ENCODE measurements around the gene GRK5. TPM values are rescaled to one million over a fixed set of nuclear protein-coding genes. Genes with fewer than 3 reads are reported as not detected.

GRK5 gene
- total RNA-seq, 1 donor from 2014 or later = 4.3 TPM

DNA sequence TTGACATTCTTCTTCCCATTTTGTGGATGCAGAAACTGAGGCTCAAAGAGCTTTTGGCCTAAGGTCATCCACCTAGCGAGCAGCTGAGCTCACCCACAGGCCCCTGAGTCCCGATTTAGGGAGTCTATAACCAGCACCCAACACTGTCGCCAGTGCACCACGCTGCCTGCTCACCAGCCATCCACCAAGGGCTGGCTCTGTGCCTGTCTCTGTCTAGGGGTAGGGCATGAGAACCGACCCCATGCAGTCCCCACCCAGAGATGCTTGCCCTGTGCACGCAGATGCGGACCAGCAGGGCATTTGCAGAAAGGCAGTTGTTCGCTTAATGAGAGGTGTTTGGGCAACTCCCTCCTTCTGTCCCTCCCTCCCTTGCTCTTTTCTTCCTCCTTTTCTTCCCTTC is 97.2 kb downstream of the GRK5 start:
- H3K79me2 ChIP-seq (ENCODE audit: low read depth) = no peaks in the 10 kb centered on the region
- no peaks in the 10 kb centered on the region for H3K36me3 Mint-ChIP-seq
- no peak overlapping the region for H3K9ac ChIP-seq
- no peak for TF ChIP-seq EZH2phosphoT487 (IDR thresholded peaks at IDR 0.05)
- peaks cover 43% of the 10 kb centered on the region for H3K4me1 Mint-ChIP-seq
- no peak for DNase-seq (ENCODE audit: low spot score)
- no peaks in the 10 kb centered on the region for H3K9me3 ChIP-seq (ENCODE audit: low read depth)
- no peaks in the 10 kb centered on the region for H3F3A ChIP-seq (ENCODE audit: low read depth)
- no peaks in the 10 kb centered on the region for H4K20me1 ChIP-seq (ENCODE audit: low read depth)
- no peak overlapping the region for H3K27ac ChIP-seq
- H2AFZ ChIP-seq (replicated peaks) = no peak overlapping the region
- H3K4me2 ChIP-seq = no peak overlapping the region
- H3K4me1 ChIP-seq = peaks cover 22% of the 10 kb centered on the region
- no peak overlapping the region for H3K4me3 Mint-ChIP-seq
- no peaks in the 10 kb centered on the region for H3K27me3 ChIP-seq
- H3K27me3 Mint-ChIP-seq (ENCODE audit: insufficient read depth, low read depth) = no peaks in the 10 kb centered on the region
- H3K36me3 ChIP-seq = no peaks in the 10 kb centered on the region
- H3K27ac Mint-ChIP-seq = no peak overlapping the region
- no peak overlapping the region for H3K4me3 ChIP-seq
- no peaks in the 10 kb centered on the region for H3K9me3 Mint-ChIP-seq

DNA sequence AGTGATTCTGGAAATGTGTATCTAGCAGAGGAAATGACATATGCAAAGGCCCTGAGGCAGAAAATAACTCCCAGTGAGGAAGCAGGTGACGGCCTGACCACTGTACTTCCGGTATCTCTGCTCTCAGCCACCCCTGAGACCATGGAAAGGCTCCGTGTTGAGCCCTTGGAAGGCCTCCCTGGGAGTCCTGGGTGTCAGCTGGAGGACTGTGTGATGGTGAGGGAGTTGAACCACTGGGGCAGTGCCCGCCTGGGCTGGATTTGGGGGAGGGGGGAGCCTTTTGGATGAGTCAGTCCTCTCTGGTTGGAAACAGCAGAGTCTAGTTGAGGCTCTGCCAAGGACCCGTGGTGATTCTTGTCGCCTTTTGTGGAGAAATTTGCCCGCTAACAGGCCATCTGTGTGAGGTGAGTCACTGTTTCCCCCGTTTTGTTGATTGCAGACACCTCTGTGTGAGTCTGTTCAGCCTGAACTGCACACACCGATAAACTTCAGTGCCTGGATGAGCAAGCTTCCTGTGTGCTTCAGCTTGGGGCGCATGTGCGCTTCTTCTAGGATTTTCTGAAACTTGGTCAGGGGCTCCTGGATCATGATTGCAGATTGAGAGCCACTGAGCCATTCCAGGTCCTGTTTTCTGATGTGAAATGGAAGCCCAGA is 98.6 kb downstream of the GRK5 start:
- peaks cover under 1% of the 10 kb centered on the region for H3K27me3 Mint-ChIP-seq (ENCODE audit: insufficient read depth, low read depth)
- no peaks in the 10 kb centered on the region for H3F3A ChIP-seq (ENCODE audit: low read depth)
- peaks cover 43% of the 10 kb centered on the region for H3K4me1 Mint-ChIP-seq
- no peaks in the 10 kb centered on the region for H3K9me3 Mint-ChIP-seq
- TF ChIP-seq, protein P1, sequence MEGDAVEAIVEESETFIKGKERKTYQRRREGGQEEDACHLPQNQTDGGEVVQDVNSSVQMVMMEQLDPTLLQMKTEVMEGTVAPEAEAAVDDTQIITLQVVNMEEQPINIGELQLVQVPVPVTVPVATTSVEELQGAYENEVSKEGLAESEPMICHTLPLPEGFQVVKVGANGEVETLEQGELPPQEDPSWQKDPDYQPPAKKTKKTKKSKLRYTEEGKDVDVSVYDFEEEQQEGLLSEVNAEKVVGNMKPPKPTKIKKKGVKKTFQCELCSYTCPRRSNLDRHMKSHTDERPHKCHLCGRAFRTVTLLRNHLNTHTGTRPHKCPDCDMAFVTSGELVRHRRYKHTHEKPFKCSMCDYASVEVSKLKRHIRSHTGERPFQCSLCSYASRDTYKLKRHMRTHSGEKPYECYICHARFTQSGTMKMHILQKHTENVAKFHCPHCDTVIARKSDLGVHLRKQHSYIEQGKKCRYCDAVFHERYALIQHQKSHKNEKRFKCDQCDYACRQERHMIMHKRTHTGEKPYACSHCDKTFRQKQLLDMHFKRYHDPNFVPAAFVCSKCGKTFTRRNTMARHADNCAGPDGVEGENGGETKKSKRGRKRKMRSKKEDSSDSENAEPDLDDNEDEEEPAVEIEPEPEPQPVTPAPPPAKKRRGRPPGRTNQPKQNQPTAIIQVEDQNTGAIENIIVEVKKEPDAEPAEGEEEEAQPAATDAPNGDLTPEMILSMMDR (IDR thresholded peaks at IDR 0.05) = no peak
- TF ChIP-seq EZH2phosphoT487 (IDR thresholded peaks at IDR 0.05) = no peak
- no peak for TF ChIP-seq EZH2 (IDR thresholded peaks at IDR 0.05)
- no peaks in the 10 kb centered on the region for H3K36me3 ChIP-seq
- H3K36me3 Mint-ChIP-seq = no peaks in the 10 kb centered on the region
- H3K4me3 Mint-ChIP-seq = no peak overlapping the region
- H3K4me3 ChIP-seq = no peak overlapping the region
- no peak overlapping the region for H3K4me2 ChIP-seq
- DNase-seq (ENCODE audit: low spot score) = no peak
- no peak overlapping the region for H3K9ac ChIP-seq
- no peaks in the 10 kb centered on the region for H3K79me2 ChIP-seq (ENCODE audit: low read depth)
- H3K27ac ChIP-seq = no peak overlapping the region
- H2AFZ ChIP-seq (replicated peaks) = no peak overlapping the region
- H3K4me1 ChIP-seq = peaks cover 22% of the 10 kb centered on the region
- no peaks in the 10 kb centered on the region for H4K20me1 ChIP-seq (ENCODE audit: low read depth)
- no peaks in the 10 kb centered on the region for H3K9me3 ChIP-seq (ENCODE audit: low read depth)
- H3K27me3 ChIP-seq = no peaks in the 10 kb centered on the region
- H3K27ac Mint-ChIP-seq = peak overlapping the region; percentile 50

DNA sequence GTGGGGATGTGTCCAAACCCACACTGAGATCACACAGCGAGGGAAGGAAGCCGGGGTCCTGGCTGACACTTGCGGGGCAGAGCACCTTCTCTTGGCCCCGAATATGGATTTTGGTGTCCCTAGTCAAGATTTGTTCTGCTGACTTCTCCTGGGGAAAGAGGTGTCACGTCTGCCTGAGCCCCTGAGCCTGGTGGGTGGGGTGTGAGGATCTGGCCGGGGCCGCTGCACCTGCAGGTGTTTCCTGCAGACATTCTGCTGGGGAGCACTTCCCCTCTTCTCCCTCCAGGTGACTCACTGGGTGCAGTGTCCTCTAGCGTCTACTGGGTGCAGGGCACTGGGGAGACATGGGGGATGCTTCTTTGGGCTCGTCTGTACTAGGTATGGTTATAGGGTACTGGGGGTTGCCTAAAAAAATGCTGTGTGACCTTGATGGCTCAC is 99.2 kb downstream of the GRK5 start:
- peaks cover 42% of the 10 kb centered on the region for H3K4me1 Mint-ChIP-seq
- no peaks in the 10 kb centered on the region for H4K20me1 ChIP-seq (ENCODE audit: low read depth)
- no peaks in the 10 kb centered on the region for H3K9me3 Mint-ChIP-seq

DNA sequence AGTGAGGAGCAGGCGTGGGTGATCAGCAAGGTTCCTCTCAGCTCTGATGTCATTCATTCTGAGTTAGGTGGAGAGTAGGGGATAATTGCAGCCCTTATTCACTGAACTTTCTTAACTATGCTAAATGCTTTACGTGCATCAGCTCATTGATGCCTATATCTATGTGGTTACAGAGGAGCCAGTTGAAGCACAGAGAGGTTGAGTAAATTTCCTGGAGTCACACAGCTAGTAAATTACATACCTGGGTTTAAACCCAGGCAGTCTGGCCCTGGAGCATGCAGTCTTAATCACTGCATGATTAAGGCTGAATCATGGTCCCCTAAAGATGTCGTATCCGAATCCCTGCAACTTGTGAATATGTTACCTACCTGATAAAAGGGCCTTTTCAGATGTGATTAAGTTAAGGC is 99.6 kb downstream of the GRK5 start:
- Histone ChIP-seq H2AFZ (replicated peaks) (no peak overlapping the region), H3K4me2 (no peak overlapping the region)
- TF ChIP-seq, protein P1 (IDR thresholded peaks at IDR 0.05) = no peak
- TF ChIP-seq EZH2phosphoT487 (IDR thresholded peaks at IDR 0.05) (no peak), EZH2 (IDR thresholded peaks at IDR 0.05) (no peak)

More for the DNA sequence above, 99.2 kb downstream of the GRK5 start:
- no peak overlapping the region for H2AFZ ChIP-seq (replicated peaks)
- H3K4me1 ChIP-seq = peaks cover 17% of the 10 kb centered on the region
- no peak overlapping the region for H3K4me3 Mint-ChIP-seq
- no peaks in the 10 kb centered on the region for H3F3A ChIP-seq (ENCODE audit: low read depth)
- no peak overlapping the region for H3K9ac ChIP-seq
- H3K4me3 ChIP-seq = no peak overlapping the region
- no peaks in the 10 kb centered on the region for H3K9me3 ChIP-seq (ENCODE audit: low read depth)
- no peaks in the 10 kb centered on the region for H3K36me3 Mint-ChIP-seq
- H3K36me3 ChIP-seq = no peaks in the 10 kb centered on the region
- TF ChIP-seq EZH2phosphoT487 (IDR thresholded peaks at IDR 0.05) (no peak), EZH2 (IDR thresholded peaks at IDR 0.05) (no peak)
- TF ChIP-seq, protein P1 (IDR thresholded peaks at IDR 0.05) = no peak
- DNase-seq (ENCODE audit: low spot score) = no peak
- peaks cover 4% of the 10 kb centered on the region for H3K27me3 Mint-ChIP-seq (ENCODE audit: insufficient read depth, low read depth)
- H3K4me2 ChIP-seq = no peak overlapping the region
- H3K27ac ChIP-seq = no peak overlapping the region
- H3K79me2 ChIP-seq (ENCODE audit: low read depth) = no peaks in the 10 kb centered on the region
- H3K27me3 ChIP-seq = no peaks in the 10 kb centered on the region
- H3K27ac Mint-ChIP-seq = peak overlapping the region; percentile 43

More for the DNA sequence above, 99.6 kb downstream of the GRK5 start:
- Mint-ChIP-seq H3K36me3 (no peaks in the 10 kb centered on the region), H3K9me3 (no peaks in the 10 kb centered on the region), H3K27ac (peak overlapping the region; percentile 43), H3K4me1 (peaks cover 39% of the 10 kb centered on the region), H3K27me3 (ENCODE audit: insufficient read depth, low read depth) (peaks cover 4% of the 10 kb centered on the region), H3K4me3 (peak overlapping the region; percentile 25)
- Histone ChIP-seq H3K4me1 (peaks cover 13% of the 10 kb centered on the region), H3K4me3 (no peak overlapping the region), H3F3A (ENCODE audit: low read depth) (no peaks in the 10 kb centered on the region), H4K20me1 (ENCODE audit: low read depth) (no peaks in the 10 kb centered on the region), H3K36me3 (no peaks in the 10 kb centered on the region), H3K27me3 (no peaks in the 10 kb centered on the region), H3K79me2 (ENCODE audit: low read depth) (no peaks in the 10 kb centered on the region), H3K27ac (no peak overlapping the region), H3K9me3 (ENCODE audit: low read depth) (no peaks in the 10 kb centered on the region), H3K9ac (no peak overlapping the region)
- DNase-seq (ENCODE audit: low spot score) = no peak
